Ishikawa (cell line): ENCODE measurements around the gene CSNK1D.

Source experiments
- CEBPB ChIP-seq: IDR thresholded peaks from 2 replicates; pipeline ENCODE4 v1.6.1; 2012
- CREB1 ChIP-seq: IDR thresholded peaks from 2 replicates; pipeline ENCODE4 v1.6.1; 2012; ENCODE audit warnings: low read depth
- EGR1 ChIP-seq: IDR thresholded peaks from 2 replicates; pipeline ENCODE4 v1.6.1; 2012
- EP300 ChIP-seq: IDR thresholded peaks from 2 replicates; pipeline ENCODE4 v1.6.1; 2012; ENCODE audit warnings: borderline replicate concordance
- FOXM1 ChIP-seq: IDR thresholded peaks from 2 replicates; pipeline ENCODE4 v1.6.1; 2012; ENCODE audit warnings: low read depth, borderline replicate concordance
- MAX ChIP-seq: IDR thresholded peaks from 2 replicates; pipeline ENCODE4 v1.6.1; 2012
- NFIC ChIP-seq: IDR thresholded peaks from 2 replicates; pipeline ENCODE4 v1.6.1; 2012
- RAD21 ChIP-seq: IDR thresholded peaks from 2 replicates; pipeline ENCODE4 v1.6.1; 2012; ENCODE audit warnings: low read depth
- REST ChIP-seq: IDR thresholded peaks from 2 replicates; pipeline ENCODE4 v1.6.1; 2012; ENCODE audit warnings: low read depth, mild to moderate bottlenecking
- TAF1 ChIP-seq: IDR thresholded peaks from 2 replicates; pipeline ENCODE4 v1.6.1; 2012; ENCODE audit warnings: low read depth, mild to moderate bottlenecking
- TCF12 ChIP-seq: IDR thresholded peaks from 2 replicates; pipeline ENCODE4 v1.6.1; 2012; ENCODE audit warnings: low read depth
- TEAD4 ChIP-seq: IDR thresholded peaks from 2 replicates; pipeline ENCODE4 v1.6.1; 2012
- USF1 ChIP-seq: IDR thresholded peaks from 2 replicates; pipeline ENCODE4 v1.6.1; 2012
- YY1 ChIP-seq: IDR thresholded peaks from 2 replicates; pipeline ENCODE4 v1.6.1; 2012; ENCODE audit warnings: low read depth
- ZBTB7A ChIP-seq: IDR thresholded peaks from 2 replicates; pipeline ENCODE4 v1.6.1; 2012; ENCODE audit warnings: low read depth

Gene CSNK1D

GRCh38 chr17:82216301-82217119, 57.0 kb downstream of the CSNK1D start:
- TF ChIP-seq ZBTB7A: 0 out of 2 replicates have a peak, but pooled peaks have one; percentile 31
- TF ChIP-seq CEBPB: no peak
- peak; percentile 16; the same call in 1 of the 2 replicates for TF ChIP-seq EGR1
- TF ChIP-seq NFIC: peak; percentile 64
- TF ChIP-seq MAX: peak; percentile 22; the same call in 1 of the 2 replicates
- no peak for TF ChIP-seq RAD21
- 0 out of 2 replicates have a peak, but pooled peaks have one; percentile 36 for TF ChIP-seq TCF12
- TF ChIP-seq USF1: no peak
- 0 out of 2 replicates have a peak, but pooled peaks have one; percentile 20 for TF ChIP-seq TEAD4
- TF ChIP-seq TAF1: no peak
- TF ChIP-seq YY1: peak; percentile 13; the same call in 1 of the 2 replicates

GRCh38 chr17:82215972-82216300, 57.6 kb downstream of the CSNK1D start:
- no peak for TF ChIP-seq NFIC
- no peak for TF ChIP-seq RAD21
- no peak for TF ChIP-seq EP300
- TF ChIP-seq ZBTB7A: no peak
- TF ChIP-seq TEAD4: no peak
- no peak for TF ChIP-seq FOXM1
- TF ChIP-seq TAF1: no peak
- no peak for TF ChIP-seq CEBPB
- no peak for TF ChIP-seq TCF12
- TF ChIP-seq EGR1: no peak

- TF ChIP-seq RAD21: no peak
- no peak for TF ChIP-seq MAX
- no peak for TF ChIP-seq ZBTB7A
- no peak for TF ChIP-seq EP300
- no peak for TF ChIP-seq NFIC
- peak; percentile 59 for TF ChIP-seq TCF12
These were observed 58.2 kb downstream of the CSNK1D start for GRCh38 chr17:82215095-82215971.

GRCh38 chr17:82214012-82214628, 59.4 kb downstream of the CSNK1D start:
- TF ChIP-seq TAF1: no peak
- no peak for TF ChIP-seq CREB1
- TF ChIP-seq TCF12: no peak
- no peak for TF ChIP-seq USF1
- TF ChIP-seq YY1: no peak
- TF ChIP-seq REST: no peak
- no peak for TF ChIP-seq ZBTB7A
- no peak for TF ChIP-seq EP300
- no peak for TF ChIP-seq RAD21
- no peak for TF ChIP-seq TEAD4

- TF ChIP-seq EP300: no peak
- peak; percentile 73; the same call in 1 of the 2 replicates for TF ChIP-seq MAX
- peak; percentile 90 for TF ChIP-seq USF1
- TF ChIP-seq TEAD4: no peak
- TF ChIP-seq ZBTB7A: peak; percentile 33; the same call in 1 of the 2 replicates
- TF ChIP-seq EGR1: 0 out of 2 replicates have a peak, but pooled peaks have one; percentile 12
- TF ChIP-seq TAF1: no peak
- no peak for TF ChIP-seq CEBPB
- TF ChIP-seq CREB1: no peak
- TF ChIP-seq TCF12: no peak
- TF ChIP-seq YY1: no peak
- TF ChIP-seq NFIC: no peak
- TF ChIP-seq REST: no peak
- no peak for TF ChIP-seq FOXM1
- no peak for TF ChIP-seq RAD21
These were observed 60.1 kb downstream of the CSNK1D start for GRCh38 chr17:82213251-82214011.
